ENCODE data around the gene IL23R.

The IL23R gene

GRCh38 chr1:67307251-67308060 lies 141.2 kb downstream of the IL23R start, which contains the start of gene IL12RB2:
IL12RB2 (plus strand) TSS chr1:67307873; CDS start chr1:67320369, 12,496 bp downstream.
- no peak for DNase-seq

DNA sequence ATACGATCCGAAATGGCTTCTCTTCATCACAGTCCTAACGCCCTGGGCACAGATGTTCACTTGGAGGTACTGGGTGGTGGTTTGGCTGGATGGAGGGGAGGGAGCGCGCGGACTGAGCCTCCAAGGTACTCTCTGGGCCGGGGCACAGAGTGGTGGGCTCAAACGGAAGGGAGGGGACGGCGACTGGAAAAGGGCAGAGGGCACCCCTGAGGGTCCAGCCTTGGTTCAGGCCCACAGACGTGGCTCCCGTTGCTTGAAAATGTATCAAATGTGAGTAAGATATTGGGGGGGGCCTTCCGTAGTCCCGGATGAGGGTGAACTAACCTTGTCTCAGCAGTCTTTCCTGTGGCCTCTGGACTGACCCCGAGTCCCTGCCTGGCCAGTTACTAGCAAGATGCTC lies 141.9 kb downstream of the IL23R start:
- no peak for DNase-seq
